ENCODE results near the gene SLC35A4.

The SLC35A4 gene, protein sequence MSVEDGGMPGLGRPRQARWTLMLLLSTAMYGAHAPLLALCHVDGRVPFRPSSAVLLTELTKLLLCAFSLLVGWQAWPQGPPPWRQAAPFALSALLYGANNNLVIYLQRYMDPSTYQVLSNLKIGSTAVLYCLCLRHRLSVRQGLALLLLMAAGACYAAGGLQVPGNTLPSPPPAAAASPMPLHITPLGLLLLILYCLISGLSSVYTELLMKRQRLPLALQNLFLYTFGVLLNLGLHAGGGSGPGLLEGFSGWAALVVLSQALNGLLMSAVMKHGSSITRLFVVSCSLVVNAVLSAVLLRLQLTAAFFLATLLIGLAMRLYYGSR

DNA sequence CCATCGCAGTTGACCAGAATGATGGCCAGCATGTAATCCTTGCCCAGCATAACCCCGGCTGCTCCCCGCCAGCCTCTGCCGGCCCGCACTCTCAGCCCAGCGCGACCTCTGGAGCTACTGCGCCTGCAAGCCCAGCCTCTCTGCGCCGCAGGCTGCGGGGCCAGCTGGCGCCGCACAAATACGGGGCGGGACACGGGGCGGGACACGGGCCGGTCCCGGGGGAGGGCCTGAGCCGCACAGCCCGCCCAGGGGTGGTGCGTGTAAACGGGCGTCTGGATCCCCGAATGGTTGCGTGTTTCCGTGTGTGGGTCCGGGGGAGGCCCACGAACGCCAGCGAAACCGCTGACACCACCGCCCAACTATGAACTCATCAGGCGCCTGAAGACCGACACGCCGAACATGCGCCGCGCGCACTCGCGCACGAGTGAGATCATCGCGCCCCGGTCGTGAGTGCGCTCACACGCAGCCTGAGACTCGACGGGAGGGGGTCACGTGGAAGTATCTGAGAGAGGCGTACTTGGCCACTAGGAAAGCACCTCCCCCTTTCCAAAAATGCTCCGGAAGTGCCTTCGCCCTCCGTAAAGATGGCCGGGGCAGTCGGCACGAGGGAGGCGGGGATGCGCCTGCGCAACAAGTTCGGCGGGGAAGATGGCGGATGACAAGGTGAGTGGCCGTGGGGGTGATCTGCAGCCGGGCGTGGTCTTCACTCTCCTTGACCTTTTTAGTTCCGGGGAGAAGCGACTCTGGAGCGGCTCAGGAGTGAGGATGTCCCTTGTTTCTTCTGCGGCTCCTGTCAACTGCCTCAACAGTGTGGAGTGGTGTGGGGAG lies at the start of gene SLC35A4, which contains the start of gene APBB3:
TSS of gene SLC35A4 (plus strand) at position 633 of the 828 bp plus-strand sequence. CDS start 2,342 bp downstream, outside the sequence.
TSS of gene APBB3 (minus strand) at position 403 of the 828 bp plus-strand sequence. CDS start at position 50, 353 bp downstream.
- peak; percentile 99 for DNase-seq (ENCODE audit: low spot score)

DNA sequence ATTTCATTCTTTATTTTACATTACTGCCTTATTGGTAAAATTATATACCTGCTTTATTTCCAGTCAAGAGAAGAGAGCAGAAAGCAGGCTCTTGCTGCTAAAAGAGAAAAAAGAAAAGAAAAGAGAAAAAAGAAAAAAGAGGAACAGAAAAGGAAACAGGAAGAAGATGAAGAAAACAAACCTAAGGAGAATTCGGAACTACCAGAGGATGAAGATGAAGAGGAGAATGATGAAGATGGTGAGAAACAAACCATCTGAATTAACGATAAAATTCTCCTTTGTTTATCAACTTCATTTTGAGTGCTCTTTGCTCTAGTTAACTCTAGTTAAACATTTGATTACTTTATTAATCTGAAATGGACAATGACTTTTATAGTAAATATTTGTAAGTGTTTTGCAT lies 40.6 kb upstream of the SLC35A4 start:
- DNase-seq (ENCODE audit: low spot score), result no peak

DNA sequence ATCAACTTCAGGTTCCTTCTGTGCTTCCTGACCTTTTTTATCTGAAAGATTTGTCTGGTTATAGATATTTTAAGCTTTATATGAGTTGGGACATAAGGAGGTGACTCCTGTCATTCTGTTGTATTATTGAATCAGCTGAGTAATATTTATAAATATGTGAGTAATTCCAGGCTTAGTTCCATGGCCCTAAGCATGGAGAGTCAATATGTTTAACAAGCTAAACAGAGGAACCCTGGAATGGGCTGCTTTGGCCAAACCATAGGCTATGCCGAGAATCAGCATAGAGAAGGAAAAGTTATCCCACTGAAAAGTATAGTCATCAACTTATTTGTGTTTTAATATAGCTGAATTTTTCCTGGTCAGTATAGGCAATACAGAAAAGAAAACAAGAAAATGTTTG lies 24.4 kb upstream of the SLC35A4 start:
- no peak for DNase-seq (ENCODE audit: low spot score)

DNA sequence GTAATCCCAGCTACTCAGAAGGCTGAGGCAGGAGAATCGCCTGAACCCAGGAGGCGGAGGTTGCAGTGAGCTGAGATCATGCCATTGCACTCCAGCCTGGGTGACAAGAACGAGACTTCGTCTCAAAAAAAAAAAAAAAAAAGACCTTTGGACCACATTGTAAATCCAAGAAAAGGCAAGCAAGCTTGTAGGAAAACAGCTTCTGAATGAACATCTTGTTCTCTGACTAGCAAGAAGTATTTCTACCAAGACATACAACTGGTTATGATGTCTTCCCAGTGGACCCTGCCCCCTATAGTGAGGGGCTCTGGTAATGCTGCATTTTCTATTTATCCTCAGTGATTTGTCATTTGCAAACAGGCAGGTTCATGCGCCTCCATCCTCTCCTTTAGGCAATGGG lies 21.7 kb upstream of the SLC35A4 start:
- no peak for DNase-seq (ENCODE audit: low spot score)

DNA sequence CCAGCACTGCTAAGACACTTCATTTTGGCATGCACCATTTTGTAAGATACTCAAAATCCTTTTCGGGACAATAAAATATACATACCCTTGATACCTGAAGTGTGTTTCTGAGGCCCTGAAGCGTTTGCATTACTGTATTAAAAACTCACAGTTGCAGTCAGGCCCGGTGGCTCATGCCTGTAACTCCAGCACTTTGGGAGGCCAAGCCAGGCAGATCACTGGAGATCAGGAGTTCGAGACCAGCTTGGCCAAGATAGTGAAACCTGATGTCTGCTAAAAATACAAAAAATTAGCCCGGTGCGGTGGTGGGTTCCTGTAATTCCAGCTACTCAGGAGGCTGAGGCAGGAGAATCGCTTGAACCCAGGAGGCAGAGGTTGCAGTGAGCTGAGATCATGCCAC lies 19.6 kb upstream of the SLC35A4 start:
- DNase-seq (ENCODE audit: low spot score), result no peak

DNA sequence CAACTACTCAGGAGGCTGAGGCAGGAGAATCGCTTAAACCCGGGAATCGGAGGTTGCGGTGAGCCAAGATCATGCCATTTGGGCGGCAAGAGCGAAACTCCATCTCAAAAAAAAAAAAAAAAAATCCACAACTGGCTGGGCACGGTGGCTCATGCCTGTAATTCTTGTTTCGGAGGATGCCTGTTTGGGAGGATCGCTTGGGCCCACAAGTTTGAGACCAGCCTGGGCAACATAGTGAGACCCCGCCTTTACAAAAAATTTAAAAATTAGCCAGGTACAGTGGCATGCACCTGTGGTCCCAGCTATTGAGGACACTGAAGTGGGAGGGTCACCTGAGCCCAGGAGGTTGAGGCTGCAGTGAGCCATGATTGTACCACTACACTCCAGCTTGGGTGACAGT lies 19.0 kb upstream of the SLC35A4 start:
- DNase-seq (ENCODE audit: low spot score), result no peak

DNA sequence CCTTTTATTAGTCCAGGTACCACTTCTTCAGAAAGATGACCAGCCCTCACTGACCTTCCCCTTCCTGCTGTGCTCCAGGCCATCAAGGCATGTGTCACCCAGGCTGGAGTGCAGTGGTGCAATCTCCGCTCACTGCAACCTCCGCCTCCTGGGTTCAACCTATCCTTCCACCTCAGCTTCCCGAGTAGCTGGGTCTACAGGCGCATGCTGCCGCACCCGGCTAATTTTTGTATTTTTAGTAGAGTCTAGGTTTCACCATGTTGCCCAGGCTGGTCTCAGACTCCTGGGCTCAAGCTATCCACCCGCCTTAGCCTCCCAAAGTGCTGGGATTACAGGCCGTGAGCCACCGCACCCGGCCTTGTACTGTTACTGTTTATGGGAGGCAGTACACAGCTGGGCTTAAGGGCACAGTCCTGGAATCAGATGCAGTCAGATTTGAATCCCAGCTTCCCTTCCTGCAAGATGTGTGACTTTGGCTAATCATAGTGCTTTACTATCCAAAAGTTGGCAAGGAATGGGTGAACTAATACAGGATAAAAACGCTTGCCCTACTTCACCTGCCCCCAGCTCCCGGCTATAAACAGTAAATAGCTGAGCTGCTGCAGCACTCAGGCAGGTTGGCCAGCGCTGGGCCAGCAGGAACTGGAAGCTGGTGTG lies 17.6 kb upstream of the SLC35A4 start:
- DNase-seq (ENCODE audit: low spot score), result no peak

DNA sequence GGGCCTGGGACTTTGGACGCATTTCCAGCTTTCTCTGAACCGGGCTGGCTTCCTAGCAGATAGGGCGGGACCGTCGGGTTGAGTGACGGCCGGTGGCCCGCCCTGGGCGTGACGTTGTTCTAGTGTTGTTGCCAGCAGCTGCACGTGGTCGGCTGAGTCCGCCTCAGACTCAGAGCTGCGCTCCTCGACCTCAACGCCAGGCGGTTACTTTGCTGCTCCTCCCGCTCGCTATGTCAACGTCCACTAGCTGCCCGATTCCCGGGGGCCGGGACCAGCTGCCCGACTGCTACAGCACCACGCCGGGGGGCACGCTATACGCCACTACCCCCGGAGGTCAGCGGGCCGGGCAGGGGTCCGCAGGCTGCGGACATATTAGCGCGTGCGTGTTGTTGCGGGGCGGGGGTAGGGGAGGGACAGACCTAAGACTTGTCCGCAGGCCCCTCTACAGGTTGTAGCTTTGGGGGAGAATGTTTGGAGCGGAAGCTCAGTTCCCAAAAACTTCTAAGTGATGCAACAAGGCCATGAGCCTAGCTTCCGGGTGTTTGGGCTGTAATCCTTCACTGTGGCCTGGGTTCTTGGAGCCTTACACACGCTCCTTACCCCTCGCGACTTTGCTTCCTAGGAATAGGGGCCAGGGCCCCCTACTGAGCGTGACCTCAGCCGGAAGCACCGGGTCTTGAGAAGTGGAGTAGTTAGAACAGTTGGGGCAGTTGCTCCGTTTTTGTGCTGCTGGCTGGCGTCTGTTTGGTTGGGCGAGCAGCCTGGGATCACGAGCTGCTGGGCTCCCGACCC lies 16.9 kb upstream of the SLC35A4 start, which contains the start of gene EIF4EBP3:
TSS of gene EIF4EBP3 (plus strand) at position 155 of the 792 bp plus-strand sequence. CDS start at position 231, 76 bp downstream.
- DNase-seq (ENCODE audit: low spot score), result no peak

DNA sequence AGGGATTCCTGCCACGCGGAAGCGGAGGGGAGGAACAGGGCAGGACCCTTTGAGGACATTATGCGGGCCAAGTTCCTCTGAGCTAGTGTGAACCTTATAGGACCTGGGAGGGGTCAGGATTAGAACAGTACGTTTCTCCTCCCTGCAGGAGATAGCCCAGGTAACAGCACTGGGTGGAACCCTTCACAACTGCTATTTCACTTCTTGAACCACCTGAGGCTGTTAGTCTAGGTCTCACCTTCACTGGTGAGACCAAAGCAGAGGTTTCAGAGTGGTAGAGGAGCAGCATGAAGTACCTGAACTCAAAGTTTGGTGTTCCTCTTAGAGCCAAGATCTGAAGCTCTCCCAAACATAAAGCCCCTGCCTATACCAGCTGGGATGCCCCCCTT lies 16.3 kb upstream of the SLC35A4 start:
- DNase-seq (ENCODE audit: low spot score), result no peak

DNA sequence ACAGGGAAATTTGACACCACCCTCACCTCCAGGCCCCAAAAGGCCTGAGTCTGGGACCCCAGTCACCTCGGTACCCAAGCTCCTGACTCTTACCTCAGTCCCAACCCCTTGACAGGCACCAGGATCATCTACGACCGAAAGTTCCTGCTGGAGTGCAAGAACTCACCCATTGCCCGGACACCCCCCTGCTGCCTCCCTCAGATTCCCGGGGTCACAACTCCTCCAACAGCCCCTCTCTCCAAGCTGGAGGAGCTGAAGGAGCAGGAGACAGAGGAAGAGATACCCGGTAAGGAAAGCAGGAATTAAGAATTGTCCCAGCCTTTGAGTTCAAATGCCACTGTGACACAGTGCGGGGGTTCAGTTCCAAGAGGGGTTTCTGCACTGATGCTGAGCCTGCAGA lies 15.8 kb upstream of the SLC35A4 start:
- no peak for DNase-seq (ENCODE audit: low spot score)

DNA sequence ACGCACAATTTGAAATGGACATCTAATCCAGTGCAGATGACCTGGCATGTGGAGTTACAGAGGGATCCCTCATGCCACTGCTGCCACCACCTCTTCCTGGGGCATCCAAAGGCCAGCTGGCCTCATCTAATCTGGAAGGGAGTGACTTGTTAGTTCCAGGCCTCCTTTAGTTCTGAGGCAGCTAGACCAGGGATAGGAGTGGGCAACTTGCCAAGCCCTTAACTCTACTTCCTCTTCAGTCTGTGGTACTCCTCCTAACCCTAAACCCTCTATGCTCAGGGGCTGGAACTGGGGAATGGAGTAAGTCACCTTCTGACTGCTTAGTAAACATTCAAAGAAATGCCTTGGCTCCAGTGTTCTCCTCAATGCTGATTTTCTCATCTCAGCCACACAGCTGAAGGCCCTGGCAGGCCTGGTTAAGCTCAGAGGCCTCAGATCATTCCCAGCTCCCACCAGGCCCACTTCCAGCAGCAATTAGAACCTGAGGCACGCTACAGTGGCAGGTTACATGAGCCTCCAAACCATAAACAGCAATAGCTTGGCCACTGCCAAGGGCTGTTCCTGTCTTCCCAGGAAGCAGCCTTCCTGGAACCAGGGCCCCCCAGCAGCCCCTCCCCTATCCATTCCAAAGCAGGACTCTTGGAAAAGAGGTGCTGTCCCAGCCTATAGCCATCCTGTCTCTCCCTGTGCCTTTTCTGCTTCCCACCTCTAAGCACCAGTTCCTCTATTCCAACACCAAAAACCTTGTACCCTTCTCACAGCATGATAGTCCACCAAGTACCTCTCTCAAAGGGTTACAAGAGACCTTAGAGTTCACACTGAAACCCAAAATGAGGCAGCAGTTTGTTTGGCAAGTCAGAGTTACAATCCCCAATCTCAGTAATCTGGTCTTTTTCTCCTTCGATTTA lies 15.1 kb upstream of the SLC35A4 start:
- peak; percentile 29 for DNase-seq (ENCODE audit: low spot score)

DNA sequence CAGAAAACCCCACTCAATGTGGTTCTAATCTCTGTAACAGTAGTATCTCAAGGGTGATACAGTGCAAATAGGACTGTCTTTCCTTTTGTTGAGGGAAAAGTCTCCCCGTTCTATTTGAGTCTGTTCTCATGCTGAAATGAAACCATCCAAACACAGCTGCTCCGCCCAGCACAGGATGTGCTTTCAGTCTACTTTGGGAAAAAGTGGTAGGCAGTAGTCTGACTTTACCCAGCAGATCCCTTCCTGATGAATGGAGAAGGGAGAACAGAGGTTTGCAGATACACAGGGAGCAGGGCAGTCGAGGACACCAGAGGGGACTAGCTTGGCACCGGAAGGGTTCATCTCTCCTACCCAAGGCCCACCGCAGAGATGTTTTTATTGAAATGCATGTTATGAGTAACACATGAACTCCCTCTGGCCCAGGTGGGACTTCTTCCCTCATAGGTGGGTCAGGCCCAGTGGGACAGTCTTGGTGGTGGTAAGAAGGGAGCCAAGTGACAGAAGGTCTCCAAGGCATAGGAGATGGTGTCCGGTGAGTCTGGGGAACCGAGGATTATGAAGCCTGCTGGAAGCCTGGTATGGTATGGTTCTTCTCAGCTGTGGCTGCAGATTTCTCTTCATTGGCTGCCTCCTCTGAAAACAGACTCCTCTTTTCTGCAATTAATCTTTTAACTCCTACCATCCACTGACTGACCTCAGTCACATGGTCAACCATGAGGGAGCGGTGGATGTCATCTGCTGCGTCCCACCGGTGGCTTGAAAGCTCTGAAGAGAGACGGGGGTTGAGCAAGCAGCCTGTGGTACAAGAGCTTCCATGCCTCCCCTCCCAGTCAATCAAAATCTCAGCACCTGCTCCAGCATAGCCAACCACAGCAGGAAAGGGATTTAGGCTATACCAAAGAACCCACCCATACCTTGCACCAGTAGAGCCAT lies 14.2 kb upstream of the SLC35A4 start:
- DNase-seq (ENCODE audit: low spot score), result no peak

DNA sequence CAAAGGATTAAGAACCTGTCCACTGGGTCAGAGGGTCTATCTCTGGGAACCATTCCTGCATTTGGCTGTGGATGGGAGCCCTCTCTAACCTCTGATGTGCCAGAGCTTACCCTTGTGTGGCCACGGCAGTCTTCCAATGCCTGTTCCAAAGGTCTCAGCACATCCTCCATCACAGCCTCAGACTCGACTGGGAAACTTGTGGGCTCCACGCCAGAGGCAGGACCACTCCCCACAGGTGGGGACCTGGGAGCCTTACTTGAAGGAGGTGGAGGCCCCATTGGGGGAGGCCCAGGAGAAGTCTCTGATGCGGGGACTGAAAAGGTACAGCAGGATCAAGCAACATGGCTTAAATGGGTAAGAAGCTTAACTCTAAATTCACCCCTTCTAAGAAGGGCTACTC lies 12.8 kb upstream of the SLC35A4 start:
- DNase-seq (ENCODE audit: low spot score), result no peak

DNA sequence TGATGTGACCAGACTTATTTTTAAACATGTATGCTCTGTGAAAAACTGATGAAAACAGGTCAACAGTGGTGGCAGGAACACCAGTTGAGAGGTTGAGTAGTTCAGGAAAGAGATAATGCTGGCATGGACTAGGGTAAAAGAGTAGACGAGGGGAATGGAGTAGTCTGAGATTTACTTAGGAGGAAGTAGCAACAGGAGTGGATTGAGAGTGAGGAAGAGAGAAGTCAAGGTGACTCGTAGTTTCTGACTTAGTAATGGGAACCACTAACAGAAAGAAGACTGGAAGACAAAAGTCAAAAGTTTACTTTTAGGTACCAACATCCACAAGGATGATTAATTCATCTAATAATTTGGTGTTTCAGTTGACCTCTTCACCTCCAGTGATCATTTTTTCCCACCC lies 11.0 kb upstream of the SLC35A4 start:
- DNase-seq (ENCODE audit: low spot score), result peak; percentile 75

DNA sequence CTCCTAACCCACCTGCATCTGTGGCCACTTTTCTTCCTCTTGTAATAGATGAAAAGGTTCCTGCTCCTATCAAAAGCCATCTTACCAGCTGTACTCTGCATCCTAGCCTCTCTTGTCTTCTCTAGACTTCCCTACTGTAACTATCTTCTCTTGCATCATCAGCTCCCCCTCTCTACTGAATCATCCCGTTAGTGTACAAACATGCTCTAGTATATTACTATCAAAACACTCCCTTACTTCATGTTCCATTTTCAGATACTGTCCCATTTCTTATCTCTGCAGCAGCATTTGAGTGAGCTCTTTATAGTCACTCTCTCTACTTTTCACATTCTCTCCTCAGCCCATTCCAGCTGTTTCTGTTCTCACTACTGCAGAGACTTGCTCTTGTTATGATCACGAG lies 10.2 kb upstream of the SLC35A4 start:
- peak; percentile 62 for DNase-seq (ENCODE audit: low spot score)

DNA sequence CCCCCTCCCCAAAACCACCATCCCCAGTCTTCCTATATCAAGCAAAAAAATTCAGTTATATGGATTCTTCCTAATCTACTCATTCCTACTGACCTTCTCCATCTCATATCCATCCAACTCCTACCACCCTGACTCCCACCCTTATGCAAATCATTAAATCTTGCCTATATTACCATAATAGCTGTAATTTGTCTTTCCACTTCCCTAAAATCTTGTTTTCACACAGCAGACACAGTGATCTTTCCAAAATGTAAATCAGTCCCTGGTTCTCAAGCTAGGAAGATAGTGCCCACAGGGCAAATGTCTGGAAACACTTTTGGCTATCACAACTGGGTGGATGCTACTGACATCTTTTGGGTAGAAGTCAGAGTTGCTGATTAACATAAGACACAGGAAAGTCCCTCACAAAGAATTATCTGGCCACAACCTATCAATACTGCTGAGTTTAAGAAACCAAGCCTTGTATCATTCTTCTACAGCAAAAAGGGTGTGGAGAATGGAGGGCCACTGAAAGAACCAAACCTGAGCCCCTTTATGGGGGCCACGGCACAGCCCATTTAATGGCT lies 8.8 kb upstream of the SLC35A4 start:
- DNase-seq (ENCODE audit: low spot score), result no peak

DNA sequence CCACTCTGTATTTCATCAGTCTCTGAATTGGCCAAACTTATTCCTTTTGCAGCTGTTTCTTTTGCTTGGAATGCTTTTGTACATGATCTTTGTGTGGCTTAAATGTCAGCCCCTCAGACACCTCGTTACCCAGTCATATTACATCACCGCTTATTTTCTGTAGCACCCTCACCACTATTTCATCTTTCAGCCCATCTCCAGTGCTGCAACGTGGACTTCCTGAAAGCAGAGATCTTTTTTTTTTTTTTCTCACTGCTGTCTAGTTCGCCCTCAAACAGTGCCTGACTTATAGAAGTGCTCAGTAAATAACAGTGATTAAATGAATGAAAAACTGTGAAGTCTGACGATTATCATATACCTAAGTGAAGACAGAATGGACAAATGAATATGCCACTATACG lies 8.2 kb upstream of the SLC35A4 start:
- peak; percentile 62 for DNase-seq (ENCODE audit: low spot score)

DNA sequence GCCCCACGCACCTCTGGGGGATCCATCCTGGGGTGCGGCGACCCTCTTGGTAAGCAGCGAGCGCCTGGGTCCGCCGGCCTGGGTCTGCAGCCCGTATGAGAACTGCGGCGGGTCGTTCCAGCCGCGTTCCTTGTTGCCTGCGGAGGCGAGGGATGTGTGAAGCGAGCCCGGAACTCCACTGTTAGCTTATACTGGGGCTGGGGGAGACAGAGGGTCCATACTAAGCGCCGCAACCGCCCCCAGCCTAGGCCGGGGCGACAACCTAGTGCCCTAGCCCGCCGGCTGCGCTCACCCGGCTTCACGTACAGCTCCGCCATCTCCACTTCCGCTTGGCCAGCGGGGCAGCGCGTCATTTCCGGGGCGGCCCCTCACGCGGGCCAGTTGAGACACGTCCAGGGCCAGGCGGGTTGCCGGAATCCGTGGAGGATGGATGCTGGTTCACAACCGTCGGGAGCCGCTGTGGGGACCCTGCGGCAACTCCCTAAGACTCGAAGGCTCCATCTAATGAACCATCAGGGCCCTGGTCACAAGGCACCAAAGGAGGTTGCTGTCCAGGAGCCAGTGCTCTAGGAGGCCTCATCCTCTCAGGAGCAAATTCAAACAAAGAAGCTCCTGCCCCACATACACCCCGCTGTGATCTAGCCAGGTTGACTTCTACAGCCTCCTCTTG lies 7.4 kb upstream of the SLC35A4 start, which contains the start of gene SRA1:
TSS of gene SRA1 (minus strand) at position 338 of the 670 bp plus-strand sequence. CDS start at position 317, 21 bp downstream.
- peak; percentile 92 for DNase-seq (ENCODE audit: low spot score)

Measured in RKO (cell line).